GM12872 (cell line): ENCODE measurements around the gene CPEB1.

Experiments
- TF ChIP-seq, protein P1 (sequence below): IDR thresholded peaks from 3 replicates; pipeline ENCODE4 v1.5.1; 2011; ENCODE audit warnings: low read depth, mild to moderate bottlenecking, low read length, moderate library complexity; ENCODE audit not compliant: insufficient read depth

CPEB1 gene

DNA sequence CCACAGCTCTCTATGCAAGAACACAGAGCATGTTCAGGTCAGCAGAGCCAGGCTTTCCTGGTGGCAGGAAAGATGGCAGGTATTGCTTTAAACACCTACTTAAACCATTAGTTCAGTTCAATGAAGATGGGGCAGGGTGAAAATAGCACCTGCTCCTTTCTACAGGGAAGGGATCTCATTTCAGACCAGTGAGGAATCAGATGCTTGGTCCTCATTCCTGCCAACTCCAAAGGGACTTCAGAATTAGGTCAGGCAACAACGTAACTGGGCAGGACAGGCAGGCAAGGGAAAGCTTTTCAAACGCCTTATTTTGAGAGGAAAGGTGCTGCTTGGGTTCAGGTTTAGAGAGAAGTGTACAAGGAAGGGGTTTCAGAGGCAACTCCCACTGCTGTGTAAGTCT is 94.3 kb downstream of the CPEB1 start:
- TF ChIP-seq, protein P1, sequence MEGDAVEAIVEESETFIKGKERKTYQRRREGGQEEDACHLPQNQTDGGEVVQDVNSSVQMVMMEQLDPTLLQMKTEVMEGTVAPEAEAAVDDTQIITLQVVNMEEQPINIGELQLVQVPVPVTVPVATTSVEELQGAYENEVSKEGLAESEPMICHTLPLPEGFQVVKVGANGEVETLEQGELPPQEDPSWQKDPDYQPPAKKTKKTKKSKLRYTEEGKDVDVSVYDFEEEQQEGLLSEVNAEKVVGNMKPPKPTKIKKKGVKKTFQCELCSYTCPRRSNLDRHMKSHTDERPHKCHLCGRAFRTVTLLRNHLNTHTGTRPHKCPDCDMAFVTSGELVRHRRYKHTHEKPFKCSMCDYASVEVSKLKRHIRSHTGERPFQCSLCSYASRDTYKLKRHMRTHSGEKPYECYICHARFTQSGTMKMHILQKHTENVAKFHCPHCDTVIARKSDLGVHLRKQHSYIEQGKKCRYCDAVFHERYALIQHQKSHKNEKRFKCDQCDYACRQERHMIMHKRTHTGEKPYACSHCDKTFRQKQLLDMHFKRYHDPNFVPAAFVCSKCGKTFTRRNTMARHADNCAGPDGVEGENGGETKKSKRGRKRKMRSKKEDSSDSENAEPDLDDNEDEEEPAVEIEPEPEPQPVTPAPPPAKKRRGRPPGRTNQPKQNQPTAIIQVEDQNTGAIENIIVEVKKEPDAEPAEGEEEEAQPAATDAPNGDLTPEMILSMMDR = no peak

DNA sequence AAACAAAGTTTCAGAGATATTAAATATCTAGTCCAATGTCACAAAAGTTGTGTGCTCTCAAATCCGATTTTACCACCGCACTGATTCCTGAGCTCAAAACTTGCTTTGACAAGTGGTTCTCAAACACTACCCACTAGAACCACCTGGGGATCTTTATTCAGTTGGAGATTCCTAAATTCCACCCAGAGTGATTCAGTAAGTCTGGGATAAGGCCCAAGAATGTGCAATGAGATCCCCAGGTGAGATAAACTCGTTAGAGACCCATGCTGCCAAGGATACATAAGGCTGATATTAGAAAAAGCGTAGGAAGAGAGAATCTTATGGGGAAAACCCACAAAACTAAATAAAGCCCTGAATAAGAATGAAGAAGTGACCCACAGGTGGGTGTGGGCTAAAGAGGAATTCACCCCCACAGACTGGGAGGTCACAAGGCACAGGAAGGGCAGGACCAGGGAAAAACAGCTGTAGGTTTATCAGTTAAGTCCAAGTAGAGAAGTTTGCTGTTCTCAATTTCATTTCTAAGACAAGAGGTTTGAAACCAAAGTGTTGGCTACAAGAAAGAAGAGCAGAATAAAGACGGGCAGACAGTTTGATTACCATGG is 95.4 kb downstream of the CPEB1 start:
- TF ChIP-seq, protein P1 = no peak

DNA sequence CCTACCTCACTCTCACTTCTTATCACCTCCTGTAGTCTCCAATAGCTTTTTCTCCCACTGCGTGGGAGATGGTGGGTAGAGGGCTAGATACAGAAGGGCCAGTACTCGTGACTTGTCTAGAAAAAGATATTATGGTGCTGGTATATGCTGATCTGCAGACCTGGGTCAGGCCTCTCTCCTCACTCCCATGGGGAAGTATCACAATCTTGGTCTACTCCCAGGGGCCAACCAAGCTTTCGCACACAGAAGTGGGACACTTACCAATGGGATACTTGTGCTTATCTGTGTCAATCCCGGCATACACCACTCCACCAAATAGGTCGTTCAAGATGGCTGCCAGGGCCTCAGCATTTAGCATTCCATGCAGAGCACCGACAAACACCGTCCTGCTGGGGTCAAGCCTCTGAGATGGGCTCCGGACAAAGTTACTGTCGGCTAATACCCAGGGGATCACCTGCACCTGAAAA is 97.9 kb downstream of the CPEB1 start:
- TF ChIP-seq, protein P1 = no peak

DNA sequence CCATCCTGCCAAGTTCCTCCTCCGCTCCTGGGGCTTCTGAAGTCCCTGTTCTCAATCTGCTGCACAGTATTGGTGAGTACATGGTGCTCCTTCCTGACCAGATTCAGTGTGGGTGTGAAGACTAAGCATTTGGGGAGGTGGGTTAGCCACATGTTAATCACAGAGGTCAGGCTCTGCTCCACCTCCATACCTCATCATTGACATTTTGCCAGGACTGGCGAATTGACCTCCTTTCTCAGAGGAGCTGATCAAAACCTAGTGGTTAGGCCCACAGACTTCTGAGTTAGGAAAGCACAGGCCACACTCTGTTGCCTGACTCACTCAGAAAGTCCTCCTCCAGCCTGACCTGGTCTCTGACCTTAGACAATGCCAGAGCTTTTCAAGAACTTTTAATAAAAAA is 98.5 kb downstream of the CPEB1 start:
- TF ChIP-seq, protein P1 = no peak

DNA sequence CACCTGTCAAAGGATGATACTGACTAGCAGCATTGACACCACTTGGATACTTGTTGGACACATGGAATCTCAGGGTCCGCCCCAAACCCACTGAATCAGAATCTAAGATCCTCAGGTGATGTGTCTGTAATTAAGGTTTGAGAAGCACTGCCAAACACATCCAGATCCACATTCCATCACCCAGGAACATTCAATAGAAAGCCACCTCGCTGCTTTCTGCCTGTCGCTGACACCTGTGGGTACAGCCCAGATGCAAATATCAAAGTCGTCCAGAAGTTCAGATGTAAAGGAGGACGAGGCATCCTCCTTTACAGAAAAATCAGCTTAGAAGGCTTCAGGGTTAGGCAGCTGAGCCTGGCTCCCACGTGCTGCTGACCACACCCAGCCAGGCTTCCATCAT is 101.7 kb downstream of the CPEB1 start:
- TF ChIP-seq, protein P1 = no peak

DNA sequence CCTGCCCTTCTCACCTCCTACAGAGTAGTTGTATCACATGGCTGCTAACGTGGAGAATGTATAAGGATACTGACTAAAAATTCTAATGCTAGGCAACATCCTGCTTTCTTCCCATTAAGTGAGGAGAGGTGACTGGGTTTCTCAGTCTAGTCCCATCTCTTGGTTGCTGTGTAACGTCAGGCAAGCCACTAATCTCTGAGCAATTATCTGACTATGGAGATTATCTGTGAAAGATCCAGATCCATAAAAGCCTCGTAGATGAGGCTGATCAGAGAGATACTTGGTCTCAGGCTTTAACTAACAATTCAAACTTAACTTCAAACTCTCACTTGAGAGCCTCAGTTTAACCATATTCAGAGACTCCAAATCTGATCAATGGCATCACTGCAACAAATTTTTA is 102.2 kb downstream of the CPEB1 start:
- TF ChIP-seq, protein P1 = no peak

DNA sequence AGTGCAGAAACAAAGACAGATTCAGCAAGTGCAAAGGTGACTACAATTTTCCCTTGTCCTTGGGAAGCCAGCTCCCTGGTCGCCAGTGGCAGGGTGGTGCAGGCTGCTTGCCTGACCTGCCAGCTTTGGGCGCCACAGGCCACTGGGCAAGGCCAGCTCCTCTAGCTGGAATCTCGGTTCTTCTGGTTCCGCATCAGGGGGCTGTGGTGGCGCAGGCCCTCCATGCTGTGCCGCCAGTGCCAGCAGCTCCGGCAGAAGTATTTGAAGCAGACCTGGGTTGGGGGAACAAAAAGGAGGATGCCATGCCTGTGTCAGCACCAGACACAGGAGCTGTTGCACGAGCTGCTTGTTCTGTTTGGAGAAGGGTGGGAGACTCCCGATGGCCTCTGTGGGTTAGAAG is 102.7 kb downstream of the CPEB1 start:
- TF ChIP-seq, protein P1 = no peak
